ENCODE data around the gene TIMM44. TPM values are rescaled to one million over a fixed set of nuclear protein-coding genes. Genes with fewer than 3 reads are reported as not detected.

The TIMM44 gene
- total and polyA plus RNA-seq, 3 donors from 2014 or later = 33.8 to 71.2 (median 68.0) TPM

GRCh38 chr19:7902796-7903243, 40.6 kb downstream of the TIMM44 start:
- H3K4me1 ChIP-seq = peaks cover 19% of the 10 kb centered on the region
- no peaks in the 10 kb centered on the region for H3K36me3 ChIP-seq (ENCODE audit: low read depth, missing control alignments)
- no peak for DNase-seq
- H3K9me3 ChIP-seq = no peaks in the 10 kb centered on the region
- TF ChIP-seq POLR2A (IDR thresholded peaks at IDR 0.05) = no peak
- TF ChIP-seq CTCF (IDR thresholded peaks at IDR 0.05) = no peak
- H3K27me3 ChIP-seq = no peaks in the 10 kb centered on the region
- intact Hi-C loops (cut with DNase I; ENCODE audit: low total_unique reads) = no loop called here
- H3K27ac ChIP-seq = peak overlapping the region; percentile 83 to 85
- 4 to 12% methylated on average over 6 to 18 of the region's 20 CpGs for WGBS, 2 donors
- peak overlapping the region; percentile 58 to 91 for H3K4me3 ChIP-seq

DNA sequence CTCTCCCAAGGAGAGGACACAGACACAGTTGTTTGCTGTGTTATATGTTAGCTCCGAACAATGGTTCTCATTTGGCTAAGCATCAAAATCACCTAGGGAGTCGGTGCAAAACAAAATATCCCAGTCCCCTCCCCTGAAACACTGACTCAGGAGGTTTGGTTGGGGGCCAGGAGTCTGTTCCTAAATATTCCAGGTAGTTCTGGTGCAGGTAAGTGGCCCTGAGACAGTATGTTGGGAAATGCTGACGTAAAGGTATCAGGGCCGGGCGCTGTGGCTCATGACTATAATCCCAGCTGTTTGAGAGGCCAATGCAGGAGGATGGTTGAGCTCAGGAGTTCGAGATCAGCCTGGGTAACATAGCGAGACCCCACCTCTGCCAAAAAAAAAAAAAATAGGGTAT, 42.1 kb downstream of the TIMM44 start:
- 89 to 93% methylated on average over 7 of the region's 7 CpGs for WGBS, 2 donors
- H3K9me3 ChIP-seq = no peaks in the 10 kb centered on the region
- no peak for DNase-seq
- H3K4me3 ChIP-seq = no peak overlapping the region
- no peak overlapping the region for H3K27ac ChIP-seq
- H3K4me1 ChIP-seq = peaks cover 18% of the 10 kb centered on the region
- H3K36me3 ChIP-seq (ENCODE audit: low read depth, missing control alignments) = no peaks in the 10 kb centered on the region
- H3K27me3 ChIP-seq = no peaks in the 10 kb centered on the region
- intact Hi-C loops (cut with DNase I; ENCODE audit: low total_unique reads) = no loop called here
- TF ChIP-seq POLR2A (IDR thresholded peaks at IDR 0.05) (no peak), CTCF (IDR thresholded peaks at IDR 0.05) (no peak)

DNA sequence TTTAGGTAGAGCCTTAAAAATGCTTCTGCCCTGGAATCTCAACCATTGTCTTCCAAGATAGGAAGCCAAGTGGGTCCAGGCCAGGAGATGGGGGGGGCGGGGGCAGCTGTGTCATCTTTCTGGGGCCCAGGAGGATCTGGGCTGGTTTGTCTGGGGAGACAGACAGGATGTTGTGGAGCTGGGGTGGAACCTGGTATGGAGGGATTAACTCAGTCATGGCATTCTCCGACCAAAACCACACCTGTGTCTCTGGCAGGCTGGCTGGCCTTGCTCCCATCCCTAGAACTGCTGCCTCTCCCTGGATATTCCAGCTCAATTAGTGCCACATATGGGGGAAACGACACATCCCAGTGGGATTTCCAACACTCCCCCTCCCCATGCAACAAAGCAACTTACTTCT, 42.5 kb downstream of the TIMM44 start:
- intact Hi-C loops (cut with DNase I; ENCODE audit: low total_unique reads) = no loop called here
- 65 to 88% methylated on average over 3 of the region's 3 CpGs for WGBS, 2 donors
- TF ChIP-seq POLR2A (IDR thresholded peaks at IDR 0.05) (no peak), CTCF (IDR thresholded peaks at IDR 0.05) (no peak)

GRCh38 chr19:7900401-7900870, 43.0 kb downstream of the TIMM44 start:
- no peaks in the 10 kb centered on the region for H3K27me3 ChIP-seq
- H3K4me1 ChIP-seq = peaks cover 18% of the 10 kb centered on the region
- DNase-seq = no peak
- H3K36me3 ChIP-seq (ENCODE audit: low read depth, missing control alignments) = no peaks in the 10 kb centered on the region
- intact Hi-C loops (cut with DNase I; ENCODE audit: low total_unique reads) = no loop called here
- WGBS, 2 donors = 85 to 91% methylated on average over 16 to 21 of the region's 21 CpGs
- H3K9me3 ChIP-seq = no peaks in the 10 kb centered on the region
- H3K27ac ChIP-seq = no peak overlapping the region
- no peak overlapping the region for H3K4me3 ChIP-seq
- TF ChIP-seq POLR2A (IDR thresholded peaks at IDR 0.05) = no peak

More for the DNA sequence above, 42.5 kb downstream of the TIMM44 start:
- Histone ChIP-seq H3K27me3 (no peaks in the 10 kb centered on the region), H3K4me3 (no peak overlapping the region), H3K4me1 (peaks cover 18% of the 10 kb centered on the region), H3K36me3 (ENCODE audit: low read depth, missing control alignments) (no peaks in the 10 kb centered on the region), H3K27ac (no peak overlapping the region), H3K9me3 (no peaks in the 10 kb centered on the region)
- DNase-seq = no peak

- H3K36me3 ChIP-seq (ENCODE audit: low read depth, missing control alignments) = no peaks in the 10 kb centered on the region
- TF ChIP-seq CTCF (IDR thresholded peaks at IDR 0.05) = no peak
- no peak for TF ChIP-seq POLR2A (IDR thresholded peaks at IDR 0.05)
- intact Hi-C loops (cut with DNase I; ENCODE audit: low total_unique reads) = no loop called here
- no peak overlapping the region for H3K4me3 ChIP-seq
- peaks cover 13% of the 10 kb centered on the region for H3K4me1 ChIP-seq
- no peak overlapping the region for H3K27ac ChIP-seq
- DNase-seq = no peak
- no peaks in the 10 kb centered on the region for H3K9me3 ChIP-seq
- H3K27me3 ChIP-seq = no peaks in the 10 kb centered on the region
- 89 to 90% methylated on average over 26 to 33 of the region's 34 CpGs for WGBS, 2 donors
These were observed 43.6 kb downstream of the TIMM44 start for GRCh38 chr19:7899751-7900378.

Data from testis (tissue), 3 donors.